GM21367 (cell line): Measurements from ENCODE around the gene BUB1.
"Not testable (repeated sequence)": the region's sequence is repeated elsewhere in the genome, so short reads cannot be mapped to it uniquely, and the experiment has no call there.

Source experiments
- ATAC-seq: cut with Tn5 transposase; IDR thresholded peaks from one replicate; pipeline ENCODE4 v1.9.1; 2021; ENCODE audit not compliant: unreplicated experiment

BUB1 gene

GRCh38 chr2:110677530-110678456 is at the start of gene BUB1:
Gene BUB1 (minus strand): TSS chr2:110678063. CDS start chr2:110677995, 68 bp downstream.
- peak; percentile 57 for ATAC-seq

- no peak for ATAC-seq
Measured at GRCh38 chr2:110726285-110726684, 48.4 kb upstream of the BUB1 start.

- ATAC-seq, result no peak
Measured at GRCh38 chr2:110725859-110726258, 48.0 kb upstream of the BUB1 start.

GRCh38 chr2:110725370-110725769 is 47.5 kb upstream of the BUB1 start:
- no peak for ATAC-seq

GRCh38 chr2:110724820-110725219 is 47.0 kb upstream of the BUB1 start:
- ATAC-seq, result no peak

GRCh38 chr2:110720547-110720946 is 42.7 kb upstream of the BUB1 start:
- no peak for ATAC-seq

- ATAC-seq, result no peak
Measured at GRCh38 chr2:110718990-110719389, 41.1 kb upstream of the BUB1 start.

- ATAC-seq, result no peak
Measured at GRCh38 chr2:110718382-110718781, 40.5 kb upstream of the BUB1 start.

- ATAC-seq, result no peak
Measured at GRCh38 chr2:110717734-110718133, 39.9 kb upstream of the BUB1 start.

GRCh38 chr2:110716959-110717645 is 39.2 kb upstream of the BUB1 start:
- ATAC-seq, result no peak

GRCh38 chr2:110714452-110715224 is 36.8 kb upstream of the BUB1 start:
- no peak for ATAC-seq

- ATAC-seq, result no peak
Measured at GRCh38 chr2:110713513-110714362, 35.9 kb upstream of the BUB1 start.

- ATAC-seq, result no peak
Measured at GRCh38 chr2:110712737-110713136, 34.9 kb upstream of the BUB1 start.

- ATAC-seq, result no peak
Measured at GRCh38 chr2:110708455-110708854, 30.6 kb upstream of the BUB1 start.

- ATAC-seq, result no peak
Measured at GRCh38 chr2:110707386-110707965, 29.6 kb upstream of the BUB1 start.

GRCh38 chr2:110702514-110703380 is 24.9 kb upstream of the BUB1 start:
- ATAC-seq, result no peak

- ATAC-seq, result not testable (repeated sequence)
Measured at GRCh38 chr2:110698253-110698652, 20.4 kb upstream of the BUB1 start.

- not testable (repeated sequence) for ATAC-seq
Measured at GRCh38 chr2:110695146-110695898, 17.5 kb upstream of the BUB1 start.
